ENCODE data around the gene ELOVL5.

Gene ELOVL5

GRCh38 chr6:53290537-53291510 lies 57.9 kb downstream of the ELOVL5 start:
- H3K27ac ChIP-seq (ENCODE audit: low read depth, low read length), result no peak overlapping the region
- no peaks in the 10 kb centered on the region for H3K27me3 ChIP-seq (ENCODE audit: control insufficient read depth, insufficient read depth, low read length)
- no peak overlapping the region for H3K4me3 ChIP-seq (ENCODE audit: low read depth, low read length)
- H3K9ac ChIP-seq (ENCODE audit: low read length), result no peak overlapping the region
- peaks cover 59% of the 10 kb centered on the region for H3K36me3 ChIP-seq (ENCODE audit: control insufficient read depth, insufficient read depth, low read length)
- H3K4me1 ChIP-seq (ENCODE audit: control insufficient read depth, insufficient read depth, low read length), result peaks cover 9% of the 10 kb centered on the region
- H3K9me3 ChIP-seq (ENCODE audit: control insufficient read depth, insufficient read depth, low read depth, low read length), result no peaks in the 10 kb centered on the region

- Histone ChIP-seq H3K27ac (ENCODE audit: low read depth, low read length) (no peak overlapping the region), H3K36me3 (ENCODE audit: control insufficient read depth, insufficient read depth, low read length) (peaks cover 42% of the 10 kb centered on the region), H3K4me1 (ENCODE audit: control insufficient read depth, insufficient read depth, low read length) (peaks cover 9% of the 10 kb centered on the region)
Observed at GRCh38 chr6:53287336-53288225, 61.2 kb downstream of the ELOVL5 start.

GRCh38 chr6:53284901-53285300 lies 63.8 kb downstream of the ELOVL5 start:
- peaks cover 35% of the 10 kb centered on the region for H3K36me3 ChIP-seq (ENCODE audit: control insufficient read depth, insufficient read depth, low read length)
- H3K27me3 ChIP-seq (ENCODE audit: control insufficient read depth, insufficient read depth, low read length), result no peaks in the 10 kb centered on the region
- H3K4me3 ChIP-seq (ENCODE audit: low read depth, low read length), result no peak overlapping the region
- no peak overlapping the region for H3K27ac ChIP-seq (ENCODE audit: low read depth, low read length)
- peaks cover 11% of the 10 kb centered on the region for H3K4me1 ChIP-seq (ENCODE audit: control insufficient read depth, insufficient read depth, low read length)
- H3K9ac ChIP-seq (ENCODE audit: low read length), result no peak overlapping the region
- H3K9me3 ChIP-seq (ENCODE audit: control insufficient read depth, insufficient read depth, low read depth, low read length), result no peaks in the 10 kb centered on the region

More at GRCh38 chr6:53287336-53288225, 61.2 kb downstream of the ELOVL5 start:
- H3K9ac ChIP-seq (ENCODE audit: low read length), result no peak overlapping the region
- no peak overlapping the region for H3K4me3 ChIP-seq (ENCODE audit: low read depth, low read length)
- H3K9me3 ChIP-seq (ENCODE audit: control insufficient read depth, insufficient read depth, low read depth, low read length), result no peaks in the 10 kb centered on the region
- H3K27me3 ChIP-seq (ENCODE audit: control insufficient read depth, insufficient read depth, low read length), result no peaks in the 10 kb centered on the region

DNA sequence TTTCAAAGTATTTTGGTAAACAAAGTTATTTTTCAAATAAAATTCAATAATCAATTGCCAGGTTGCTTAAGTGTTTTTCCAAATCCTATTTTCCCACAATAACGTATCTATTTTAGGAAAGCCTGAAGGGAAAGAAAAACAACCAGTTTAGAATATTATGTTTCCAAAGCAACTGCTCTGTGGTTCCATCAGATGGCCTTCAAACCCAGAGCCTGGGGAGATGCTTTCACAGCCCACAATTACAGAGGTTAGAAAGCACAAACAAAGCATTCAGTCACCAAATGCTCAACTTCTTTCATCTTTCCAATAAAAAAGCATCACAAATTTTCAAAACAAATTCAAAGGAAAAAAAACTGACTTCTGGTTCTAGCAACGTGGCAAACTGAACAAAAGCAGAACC lies 66.0 kb downstream of the ELOVL5 start:
- Histone ChIP-seq H3K27ac (ENCODE audit: low read depth, low read length) (no peak overlapping the region), H3K9me3 (ENCODE audit: control insufficient read depth, insufficient read depth, low read depth, low read length) (no peaks in the 10 kb centered on the region)

GRCh38 chr6:53282234-53282633 lies 66.5 kb downstream of the ELOVL5 start:
- Histone ChIP-seq H3K27ac (ENCODE audit: low read depth, low read length) (no peak overlapping the region), H3K9me3 (ENCODE audit: control insufficient read depth, insufficient read depth, low read depth, low read length) (no peaks in the 10 kb centered on the region), H3K9ac (ENCODE audit: low read length) (no peak overlapping the region), H3K27me3 (ENCODE audit: control insufficient read depth, insufficient read depth, low read length) (no peaks in the 10 kb centered on the region), H3K36me3 (ENCODE audit: control insufficient read depth, insufficient read depth, low read length) (peaks cover 32% of the 10 kb centered on the region), H3K4me1 (ENCODE audit: control insufficient read depth, insufficient read depth, low read length) (peaks cover 3% of the 10 kb centered on the region; the same call in 1 of the 2 replicates), H3K4me3 (ENCODE audit: low read depth, low read length) (no peak overlapping the region)

More for the DNA sequence above, 66.0 kb downstream of the ELOVL5 start:
- H3K4me1 ChIP-seq (ENCODE audit: control insufficient read depth, insufficient read depth, low read length), result peaks cover 5% of the 10 kb centered on the region
- H3K36me3 ChIP-seq (ENCODE audit: control insufficient read depth, insufficient read depth, low read length), result peaks cover 37% of the 10 kb centered on the region
- H3K4me3 ChIP-seq (ENCODE audit: low read depth, low read length), result no peak overlapping the region
- H3K27me3 ChIP-seq (ENCODE audit: control insufficient read depth, insufficient read depth, low read length), result no peaks in the 10 kb centered on the region
- no peak overlapping the region for H3K9ac ChIP-seq (ENCODE audit: low read length)

- Histone ChIP-seq H3K9me3 (ENCODE audit: control insufficient read depth, insufficient read depth, low read depth, low read length) (no peaks in the 10 kb centered on the region), H3K36me3 (ENCODE audit: control insufficient read depth, insufficient read depth, low read length) (peaks cover 35% of the 10 kb centered on the region), H3K27me3 (ENCODE audit: control insufficient read depth, insufficient read depth, low read length) (no peaks in the 10 kb centered on the region), H3K4me1 (ENCODE audit: control insufficient read depth, insufficient read depth, low read length) (peaks cover 3% of the 10 kb centered on the region; the same call in 1 of the 2 replicates), H3K4me3 (ENCODE audit: low read depth, low read length) (no peak overlapping the region), H3K9ac (ENCODE audit: low read length) (no peak overlapping the region), H3K27ac (ENCODE audit: low read depth, low read length) (no peak overlapping the region)
Observed at GRCh38 chr6:53281518-53282215, 67.1 kb downstream of the ELOVL5 start.

DNA sequence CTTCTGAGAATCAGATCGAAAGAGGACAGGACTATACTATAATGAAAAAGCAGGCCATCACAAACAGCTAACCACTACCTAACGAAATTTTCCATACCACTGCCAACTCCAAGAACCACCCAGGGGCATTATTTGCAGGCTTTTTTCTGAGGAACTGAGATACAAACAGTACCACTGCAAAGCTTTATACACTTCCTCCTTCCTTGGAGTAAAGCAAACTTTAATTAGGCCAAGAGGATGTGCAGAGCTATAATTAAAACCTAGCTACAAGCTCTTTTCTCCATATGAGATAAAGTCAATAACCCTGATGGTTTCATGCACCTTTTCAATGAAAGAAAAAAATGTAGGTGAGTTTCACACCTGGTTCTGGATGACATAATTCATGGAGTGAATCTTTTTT lies 68.5 kb downstream of the ELOVL5 start:
- H3K27ac ChIP-seq (ENCODE audit: low read depth, low read length), result no peak overlapping the region
- no peak overlapping the region for H3K4me3 ChIP-seq (ENCODE audit: low read depth, low read length)
- H3K36me3 ChIP-seq (ENCODE audit: control insufficient read depth, insufficient read depth, low read length), result peaks cover 49% of the 10 kb centered on the region
- no peaks in the 10 kb centered on the region for H3K9me3 ChIP-seq (ENCODE audit: control insufficient read depth, insufficient read depth, low read depth, low read length)
- peaks cover 3% of the 10 kb centered on the region; the same call in 1 of the 2 replicates for H3K4me1 ChIP-seq (ENCODE audit: control insufficient read depth, insufficient read depth, low read length)
- no peak overlapping the region for H3K9ac ChIP-seq (ENCODE audit: low read length)
- no peaks in the 10 kb centered on the region for H3K27me3 ChIP-seq (ENCODE audit: control insufficient read depth, insufficient read depth, low read length)

DNA sequence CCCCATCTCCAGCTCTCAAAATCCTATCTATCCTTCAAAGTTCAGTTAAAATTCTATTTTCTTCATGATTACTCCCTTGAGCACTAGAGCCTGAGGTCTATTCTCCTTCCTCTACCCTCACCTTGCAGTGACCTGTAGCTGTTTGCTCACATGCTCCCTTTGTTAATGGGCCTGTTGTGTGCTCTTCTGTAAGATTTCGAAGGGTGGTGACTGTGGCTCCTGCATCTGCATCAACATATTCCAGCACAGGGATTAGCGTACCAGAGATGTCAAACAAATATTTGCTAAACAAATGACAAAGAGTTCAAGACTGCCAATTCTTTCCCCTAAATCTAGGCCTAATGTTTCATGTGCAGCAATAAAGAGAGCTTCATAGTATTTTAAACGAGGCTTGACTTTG lies 69.5 kb downstream of the ELOVL5 start:
- Histone ChIP-seq H3K4me1 (ENCODE audit: control insufficient read depth, insufficient read depth, low read length) (peaks cover 3% of the 10 kb centered on the region; the same call in 1 of the 2 replicates), H3K27ac (ENCODE audit: low read depth, low read length) (no peak overlapping the region), H3K36me3 (ENCODE audit: control insufficient read depth, insufficient read depth, low read length) (peaks cover 58% of the 10 kb centered on the region)

DNA sequence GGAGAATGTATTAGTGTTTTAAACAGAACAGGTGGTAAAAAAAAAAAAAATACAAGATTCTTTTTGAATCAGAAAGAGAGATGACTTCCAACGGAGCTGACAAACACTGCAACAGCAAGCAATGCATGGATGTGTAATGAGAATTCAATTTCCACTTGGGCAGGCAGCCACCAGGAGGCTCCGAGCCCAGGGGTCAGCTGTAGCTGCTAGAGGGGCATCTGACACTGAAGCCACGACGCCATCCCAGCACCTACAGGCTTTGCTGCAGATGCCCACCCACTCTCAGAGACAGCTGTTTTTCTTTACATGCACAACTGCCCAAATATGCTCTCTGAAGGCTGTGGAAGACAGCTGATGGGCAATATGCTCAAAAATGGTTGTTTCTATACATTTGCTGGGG lies 75.4 kb downstream of the ELOVL5 start:
- Histone ChIP-seq H3K27ac (ENCODE audit: low read depth, low read length) (no peak overlapping the region), H3K36me3 (ENCODE audit: control insufficient read depth, insufficient read depth, low read length) (peaks cover 88% of the 10 kb centered on the region), H3K4me1 (ENCODE audit: control insufficient read depth, insufficient read depth, low read length) (no peaks in the 10 kb centered on the region)

More for the DNA sequence above, 69.5 kb downstream of the ELOVL5 start:
- Histone ChIP-seq H3K4me3 (ENCODE audit: low read depth, low read length) (no peak overlapping the region), H3K9me3 (ENCODE audit: control insufficient read depth, insufficient read depth, low read depth, low read length) (no peaks in the 10 kb centered on the region), H3K9ac (ENCODE audit: low read length) (no peak overlapping the region), H3K27me3 (ENCODE audit: control insufficient read depth, insufficient read depth, low read length) (no peaks in the 10 kb centered on the region)

DNA sequence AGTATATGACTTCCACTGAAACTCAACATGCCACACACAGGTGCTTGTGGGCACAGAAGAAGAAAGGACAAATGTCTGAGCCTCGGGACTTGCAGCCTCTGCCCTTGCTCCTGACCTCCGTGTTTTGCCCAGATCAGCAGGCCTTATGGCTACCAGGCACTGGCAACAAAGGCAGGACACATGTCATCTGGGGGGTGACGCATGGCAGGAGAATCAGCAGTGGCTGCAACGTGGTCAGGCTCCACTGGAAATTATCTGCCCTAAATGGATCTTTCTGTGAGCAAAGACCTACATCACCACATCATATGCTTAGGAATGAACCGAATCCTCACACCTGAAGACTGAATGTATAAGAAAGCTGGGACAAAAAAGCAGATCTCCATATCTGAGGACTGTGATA lies 78.9 kb downstream of the ELOVL5 start:
- Histone ChIP-seq H3K4me3 (ENCODE audit: low read depth, low read length) (no peak overlapping the region), H3K27ac (ENCODE audit: low read depth, low read length) (no peak overlapping the region), H3K4me1 (ENCODE audit: control insufficient read depth, insufficient read depth, low read length) (no peaks in the 10 kb centered on the region), H3K36me3 (ENCODE audit: control insufficient read depth, insufficient read depth, low read length) (peaks cover 90% of the 10 kb centered on the region), H3K27me3 (ENCODE audit: control insufficient read depth, insufficient read depth, low read length) (no peaks in the 10 kb centered on the region), H3K9me3 (ENCODE audit: control insufficient read depth, insufficient read depth, low read depth, low read length) (no peaks in the 10 kb centered on the region), H3K9ac (ENCODE audit: low read length) (no peak overlapping the region)

More for the DNA sequence above, 75.4 kb downstream of the ELOVL5 start:
- H3K4me3 ChIP-seq (ENCODE audit: low read depth, low read length), result no peak overlapping the region
- H3K27me3 ChIP-seq (ENCODE audit: control insufficient read depth, insufficient read depth, low read length), result no peaks in the 10 kb centered on the region
- H3K9ac ChIP-seq (ENCODE audit: low read length), result no peak overlapping the region
- no peaks in the 10 kb centered on the region for H3K9me3 ChIP-seq (ENCODE audit: control insufficient read depth, insufficient read depth, low read depth, low read length)
